HEK293T (cell line): ENCODE measurements around the gene RSU1.

Experiments used
- ARNT ChIP-seq: fragments of 450-650 bp; IDR thresholded peaks from 2 replicates; pipeline ENCODE4 v1.6.1; 2017; ENCODE audit warnings: mild to moderate bottlenecking
- BHLHE40 ChIP-seq: fragments of 450-650 bp; IDR thresholded peaks from 2 replicates; pipeline ENCODE4 v1.6.1; 2016; ENCODE audit warnings: mild to moderate bottlenecking, moderate library complexity, borderline replicate concordance
- ELF4 ChIP-seq: fragments of 450-650 bp; IDR thresholded peaks from 2 replicates; pipeline ENCODE4 v1.6.1; 2017; ENCODE audit warnings: antibody characterized with exemption
- FOXA1 ChIP-seq: fragments of 450-650 bp; IDR thresholded peaks from 2 replicates; pipeline ENCODE4 v1.6.1; 2016; ENCODE audit warnings: mild to moderate bottlenecking
- FOXK2 ChIP-seq: fragments of 450-650 bp; IDR thresholded peaks from 2 replicates; pipeline ENCODE4 v1.6.1; 2016; ENCODE audit warnings: mild to moderate bottlenecking
- FOXM1 ChIP-seq: fragments of 450-650 bp; IDR thresholded peaks from 2 replicates; pipeline ENCODE4 v1.6.1; 2017; ENCODE audit warnings: mild to moderate bottlenecking, borderline replicate concordance
- HDGF ChIP-seq: fragments of 450-650 bp; IDR thresholded peaks from 2 replicates; pipeline ENCODE4 v1.6.1; 2017; ENCODE audit warnings: antibody characterized with exemption, borderline replicate concordance
- NFRKB ChIP-seq: fragments of 450-650 bp; IDR thresholded peaks from 2 replicates; pipeline ENCODE4 v1.6.1; 2016; ENCODE audit warnings: mild to moderate bottlenecking, moderate library complexity
- SP1 ChIP-seq: fragments of 450-650 bp; IDR thresholded peaks from 2 replicates; pipeline ENCODE4 v1.6.1; 2017
- TARDBP ChIP-seq: fragments of 450-650 bp; IDR thresholded peaks from 2 replicates; pipeline ENCODE4 v1.6.1; 2016
- ZNF384 ChIP-seq: fragments of 450-650 bp; IDR thresholded peaks from 2 replicates; pipeline ENCODE4 v1.6.1; 2016

DNA sequence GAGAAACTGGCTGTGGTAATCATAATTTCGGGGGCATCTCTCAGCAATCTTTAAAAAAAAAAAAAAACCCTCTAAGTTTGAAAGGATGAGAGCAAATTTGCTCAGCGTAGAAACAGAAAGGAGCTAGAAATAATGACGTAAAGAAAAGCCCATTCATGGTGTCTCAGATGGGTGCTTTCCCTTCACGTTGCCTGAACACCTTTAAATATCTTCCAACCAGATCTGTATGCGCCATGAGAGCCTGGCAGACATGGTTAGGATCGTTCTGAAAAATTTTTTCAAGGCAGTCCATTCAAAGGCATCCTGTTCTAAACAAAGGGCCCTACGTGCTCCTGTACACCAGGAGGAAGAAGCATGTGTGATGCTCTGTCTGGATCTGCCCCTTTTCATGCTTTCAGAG is 154.3 kb downstream of the RSU1 start:
- TF ChIP-seq NFRKB (no peak), ARNT (no peak), FOXA1 (no peak), FOXM1 (no peak), ZNF384 (no peak), TARDBP (no peak), BHLHE40 (no peak), ELF4 (no peak), SP1 (no peak), HDGF (no peak), FOXK2 (no peak)
